Stimulated activated CD8-positive, alpha-beta memory T cell treated with anti-CD3 and anti-CD28 coated beads, Interleukin-7, amount 100 ng/mL, for 24 hours (primary cell): ENCODE results near the gene NRL.

ENCODE experiments used
- DNase-seq: peaks from one replicate; pipeline ENCODE4 v3.0.0-alpha.2; 2020; ENCODE audit warnings: low read depth

Gene NRL

DNA sequence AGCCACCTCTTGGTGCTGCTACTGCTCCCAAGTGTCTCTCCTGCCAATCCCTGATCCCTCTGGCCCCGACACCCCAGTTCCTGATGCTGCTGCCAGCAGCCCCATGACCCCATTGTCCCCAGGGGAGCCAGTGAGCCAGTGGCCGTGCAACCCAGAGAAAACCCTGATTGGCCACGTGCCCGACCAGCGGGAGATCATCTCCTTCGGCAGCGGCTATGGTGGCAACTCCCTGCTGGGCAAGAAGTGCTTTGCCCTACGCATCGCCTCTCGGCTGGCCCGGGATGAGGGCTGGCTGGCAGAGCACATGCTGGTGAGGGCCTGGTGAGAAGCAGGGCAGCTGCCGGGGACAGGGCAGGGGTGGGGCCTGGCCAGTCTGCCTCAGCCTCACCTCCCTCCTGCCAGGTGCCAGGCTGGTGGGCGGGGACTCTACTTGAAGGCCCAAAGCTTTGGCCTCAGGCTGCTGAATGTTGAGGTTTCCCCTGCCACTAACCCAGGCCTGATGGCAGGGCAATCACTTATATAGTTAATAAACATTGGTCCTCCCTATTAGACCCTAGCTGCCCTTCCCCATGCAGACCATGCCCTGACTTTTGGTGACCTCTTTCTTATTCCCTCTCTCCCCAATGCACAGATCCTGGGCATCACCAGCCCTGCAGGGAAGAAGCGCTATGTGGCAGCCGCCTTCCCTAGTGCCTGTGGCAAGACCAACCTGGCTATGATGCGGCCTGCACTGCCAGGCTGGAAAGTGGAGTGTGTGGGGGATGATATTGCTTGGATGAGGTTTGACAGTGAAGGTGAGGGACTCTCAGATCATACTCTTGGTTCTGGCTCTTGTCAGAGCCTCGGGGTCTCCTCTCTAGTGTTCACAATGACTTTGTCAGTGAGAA, 15.6 kb downstream of the NRL start:
- no peak for DNase-seq

DNA sequence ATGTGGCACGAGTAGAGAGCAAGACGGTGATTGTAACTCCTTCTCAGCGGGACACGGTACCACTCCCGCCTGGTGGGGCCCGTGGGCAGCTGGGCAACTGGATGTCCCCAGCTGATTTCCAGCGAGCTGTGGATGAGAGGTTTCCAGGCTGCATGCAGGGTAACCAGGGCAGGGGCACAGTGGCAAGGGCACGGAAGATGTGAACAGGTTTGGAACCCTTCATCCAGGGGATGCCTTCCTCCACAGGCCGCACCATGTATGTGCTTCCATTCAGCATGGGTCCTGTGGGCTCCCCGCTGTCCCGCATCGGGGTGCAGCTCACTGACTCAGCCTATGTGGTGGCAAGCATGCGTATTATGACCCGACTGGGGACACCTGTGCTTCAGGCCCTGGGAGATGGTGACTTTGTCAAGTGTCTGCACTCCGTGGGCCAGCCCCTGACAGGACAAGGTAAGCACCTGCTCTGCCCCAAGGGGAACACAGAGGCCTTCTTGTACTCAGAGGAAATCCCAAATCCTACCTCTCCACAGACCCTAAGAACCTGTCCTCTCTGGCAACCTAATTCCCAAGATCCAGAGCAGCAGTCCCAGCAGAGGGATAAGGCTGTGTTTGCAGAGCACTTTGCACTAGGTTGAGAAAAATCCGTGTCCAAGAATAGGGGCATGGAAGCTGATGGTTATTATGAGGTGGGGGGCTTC, 16.4 kb downstream of the NRL start:
- no peak for DNase-seq

DNA sequence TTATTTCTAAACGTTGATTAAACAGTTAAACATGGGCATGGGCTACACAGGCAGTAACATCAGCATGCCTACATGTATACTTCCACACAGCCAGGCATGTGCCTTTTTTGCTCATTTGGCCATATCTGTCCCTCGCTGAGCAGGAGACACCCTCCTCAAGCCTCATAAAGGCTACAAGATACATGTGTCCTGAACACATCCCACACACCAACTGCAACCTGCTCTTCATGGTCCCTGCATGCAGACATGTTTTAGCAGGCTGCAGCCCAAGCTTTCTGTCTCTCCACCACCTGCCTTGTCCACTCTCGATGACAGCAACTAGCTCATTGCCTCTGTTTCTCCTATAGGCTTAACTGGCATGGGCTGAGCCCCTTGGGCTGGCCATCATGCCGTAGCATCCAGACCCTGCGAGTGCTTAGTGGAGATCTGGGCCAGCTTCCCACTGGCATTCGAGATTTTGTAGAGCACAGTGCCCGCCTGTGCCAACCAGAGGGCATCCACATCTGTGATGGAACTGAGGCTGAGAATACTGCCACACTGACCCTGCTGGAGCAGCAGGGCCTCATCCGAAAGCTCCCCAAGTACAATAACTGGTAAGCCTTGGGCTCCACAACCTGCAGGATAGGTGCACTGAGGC, 18.1 kb downstream of the NRL start:
- no peak for DNase-seq

GRCh38 chr14:24095271-24096068, 19.3 kb downstream of the NRL start:
- DNase-seq, result peak; percentile 30

- no peak for DNase-seq
Observed at GRCh38 chr14:24094841-24095270, 19.9 kb downstream of the NRL start.

GRCh38 chr14:24093901-24094840, 20.6 kb downstream of the NRL start, which contains the start of gene PCK2:
Gene PCK2 (plus strand): TSS chr14:24094311. CDS start chr14:24094406, 95 bp downstream.
- DNase-seq, result peak; percentile 73

DNA sequence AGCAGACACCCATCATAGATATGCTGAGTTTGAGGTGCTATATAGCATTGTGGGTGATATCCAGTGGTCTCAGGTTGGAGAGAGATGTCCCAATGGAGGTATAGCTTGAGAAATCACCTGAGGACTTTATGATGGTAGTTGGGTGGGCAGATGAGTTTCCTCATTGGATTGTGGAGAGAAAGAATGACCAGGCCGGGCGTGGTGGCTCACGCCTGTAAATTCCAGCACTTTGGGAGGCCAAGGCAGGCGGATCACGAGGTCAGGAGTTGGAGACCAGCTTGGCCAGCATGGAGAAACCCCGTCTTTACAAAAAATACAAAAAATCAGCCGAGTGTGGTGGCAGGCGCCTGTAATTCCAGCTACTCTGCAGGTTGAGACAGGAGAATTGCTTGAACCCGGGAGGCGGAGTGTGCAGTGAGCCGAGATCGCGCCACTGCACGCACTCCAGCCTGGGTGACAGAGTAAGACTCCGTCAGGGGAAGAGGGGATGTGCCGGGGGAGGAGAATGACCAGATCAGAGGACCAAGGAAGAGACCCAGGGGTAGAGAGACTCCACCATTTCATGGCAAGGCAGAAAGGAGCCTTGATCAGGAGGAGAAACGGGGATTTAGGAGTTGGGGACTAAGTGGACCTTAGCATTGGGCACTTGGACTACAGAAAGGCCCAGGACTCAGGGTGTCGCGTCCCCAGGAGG, 21.4 kb downstream of the NRL start:
- no peak for DNase-seq

DNA sequence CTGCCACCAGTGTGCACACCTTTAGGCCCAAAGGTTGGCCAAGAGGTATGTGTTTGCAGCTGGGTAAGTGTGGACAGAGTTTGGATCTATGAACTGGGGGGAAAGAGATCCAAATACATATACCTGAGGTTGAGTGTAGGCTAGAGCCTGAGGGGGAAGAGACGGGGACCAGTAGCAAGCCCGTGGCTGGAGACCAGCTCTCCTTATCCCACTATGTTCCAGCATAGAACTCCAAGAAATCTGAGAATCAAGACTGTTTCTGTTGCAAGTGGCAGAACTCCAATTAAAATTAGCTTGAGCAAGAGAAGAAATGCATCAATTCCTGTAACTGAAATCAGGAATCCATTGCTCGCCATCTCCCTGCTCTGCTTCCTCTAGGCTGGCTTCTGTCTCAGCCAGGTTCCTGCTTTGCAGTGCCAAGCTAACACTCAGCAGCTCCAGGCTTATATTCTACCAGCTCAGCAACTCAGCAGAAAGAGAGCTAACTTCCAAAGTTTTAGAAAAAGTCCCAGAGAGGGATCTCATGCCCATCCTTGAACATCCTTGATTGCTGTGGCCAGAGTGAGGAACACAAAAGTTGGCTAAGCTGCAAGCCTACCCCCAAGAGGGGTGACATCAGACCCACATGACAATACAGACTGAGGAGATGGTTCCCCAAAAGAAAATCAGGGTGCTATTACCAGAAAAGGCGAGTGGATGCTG, 22.1 kb downstream of the NRL start:
- no peak for DNase-seq

DNA sequence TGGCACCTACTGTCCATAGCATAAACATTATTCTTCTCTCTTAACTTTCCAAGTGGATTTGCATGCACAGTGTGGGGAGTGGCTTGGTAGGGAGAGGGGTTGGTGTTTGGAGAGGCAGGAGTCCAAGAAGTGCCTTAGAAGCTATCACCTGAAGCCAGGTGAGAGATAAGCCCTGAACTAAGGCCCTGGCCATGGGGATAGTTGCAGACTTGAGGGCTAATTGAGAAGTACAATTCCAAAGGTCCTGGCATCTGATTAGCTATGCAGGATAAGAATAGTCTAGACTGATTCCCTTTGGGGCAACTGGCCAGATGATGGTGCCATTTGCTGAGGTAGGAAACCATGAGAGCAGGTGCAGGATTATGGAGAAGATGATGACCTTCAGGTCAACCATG, 22.6 kb downstream of the NRL start:
- no peak for DNase-seq

DNA sequence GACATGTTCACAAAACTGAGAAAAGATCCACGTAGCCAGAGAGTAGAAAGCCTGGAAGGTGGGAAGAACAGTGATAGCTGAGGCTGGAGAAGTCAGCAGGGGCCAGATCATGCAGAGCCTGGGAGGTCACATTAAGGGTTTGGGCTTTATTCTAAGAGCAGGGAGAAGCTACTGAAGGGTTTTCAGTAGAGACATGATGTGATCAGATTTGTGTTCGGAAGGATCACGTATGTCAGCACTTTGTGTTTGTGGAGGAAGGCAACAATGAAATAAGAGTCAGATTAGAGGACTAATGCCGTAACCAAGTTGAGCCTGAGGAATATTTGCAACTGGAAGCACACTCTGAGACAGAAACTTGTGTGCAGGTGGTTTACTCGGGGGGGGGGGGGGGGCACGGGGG, 24.9 kb downstream of the NRL start:
- DNase-seq, result no peak

DNA sequence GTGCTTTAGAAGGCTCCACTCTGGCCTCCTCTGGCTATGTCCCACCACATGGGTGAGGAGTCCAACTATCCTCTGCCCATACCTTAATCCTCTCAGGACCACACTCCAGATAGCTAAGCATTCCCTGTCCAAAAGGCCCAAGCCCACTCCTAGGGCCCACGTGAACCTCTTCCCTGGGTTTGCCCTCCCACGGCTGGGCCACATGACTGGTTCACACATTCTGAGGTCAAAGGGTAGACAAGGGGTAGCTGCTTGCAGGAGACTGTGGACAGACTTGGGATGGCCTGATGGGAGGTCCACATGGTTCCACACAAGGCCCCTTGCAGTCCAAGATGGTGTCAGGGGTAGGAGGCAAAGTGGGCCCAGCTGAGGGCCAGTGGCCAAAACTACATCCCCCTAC, 26.7 kb downstream of the NRL start:
- no peak for DNase-seq

DNA sequence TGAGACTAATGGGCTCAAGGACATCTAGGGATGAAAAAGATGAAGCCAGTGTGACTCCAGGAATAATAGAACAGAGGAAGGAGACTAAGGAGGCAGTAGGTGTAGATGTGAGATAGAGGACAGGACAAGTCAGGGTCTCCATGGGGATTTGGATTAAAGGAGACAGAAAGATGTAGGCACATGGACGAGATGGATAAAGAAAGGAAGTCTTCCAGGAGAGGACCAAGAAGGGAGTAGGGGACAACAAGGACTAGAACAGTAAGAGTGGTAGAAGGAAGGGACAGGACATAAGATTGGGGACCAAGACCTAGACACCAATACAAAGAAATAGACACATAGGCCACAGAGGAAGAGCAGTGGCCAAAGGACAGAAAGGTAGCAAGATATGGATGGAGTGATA, 27.7 kb downstream of the NRL start:
- DNase-seq, result no peak

DNA sequence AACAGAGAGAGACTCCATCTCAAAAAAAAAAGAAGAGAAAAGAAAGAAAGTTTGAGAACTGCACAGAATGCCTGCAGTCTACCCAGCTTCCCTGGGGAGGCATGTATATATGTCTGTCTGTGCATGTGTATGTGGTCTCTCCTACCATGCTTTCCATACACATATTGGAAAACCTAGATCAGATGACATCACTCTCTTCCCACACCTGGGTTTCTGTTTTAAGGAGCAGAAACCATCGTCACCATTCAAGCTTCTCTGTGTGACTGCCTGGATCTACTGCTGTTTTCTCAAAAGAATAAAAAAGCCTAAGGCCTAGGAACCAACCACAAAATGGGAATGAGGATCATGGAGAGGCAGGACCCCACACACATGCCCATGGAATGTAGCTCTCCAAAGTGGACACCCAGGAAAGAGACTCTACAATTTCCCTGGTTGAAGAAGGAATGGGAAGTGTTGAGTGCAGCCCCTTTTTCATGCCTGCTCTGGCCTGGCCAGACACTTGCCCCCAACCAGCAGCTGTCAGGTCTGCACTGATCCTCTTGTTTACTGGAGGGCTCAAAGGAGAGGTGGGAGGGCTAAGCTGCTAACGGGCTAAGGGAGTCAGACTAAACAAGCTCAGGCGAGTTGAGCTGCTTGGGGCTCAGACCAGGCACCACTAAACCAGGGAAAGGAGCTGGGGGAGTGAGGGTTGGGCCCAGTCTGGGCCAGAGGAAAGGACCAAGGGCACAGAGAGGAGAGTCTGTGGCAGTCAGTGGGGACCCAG, 28.4 kb downstream of the NRL start:
- DNase-seq, result no peak

DNA sequence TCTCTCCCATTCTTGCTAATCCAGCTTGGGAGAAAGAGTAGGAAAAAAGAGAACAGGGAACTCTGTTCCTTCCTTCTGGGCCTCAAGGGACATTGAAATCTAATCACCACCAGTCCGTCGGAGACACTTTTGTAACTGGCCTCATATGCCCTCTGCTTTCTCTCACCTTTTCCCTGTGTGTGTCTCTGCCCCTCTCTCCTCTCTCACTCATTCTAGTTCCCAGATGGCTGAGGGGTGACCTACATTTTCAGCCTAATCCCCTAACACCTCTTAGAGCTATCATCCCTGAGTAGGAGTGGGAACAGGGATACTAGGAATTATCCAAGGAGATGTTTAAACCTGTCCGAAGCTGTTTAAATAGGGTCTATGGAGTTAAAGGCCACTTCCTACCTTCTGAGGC, 29.5 kb downstream of the NRL start:
- DNase-seq, result no peak

GRCh38 chr14:24084440-24084839, 30.3 kb downstream of the NRL start:
- DNase-seq, result no peak

DNA sequence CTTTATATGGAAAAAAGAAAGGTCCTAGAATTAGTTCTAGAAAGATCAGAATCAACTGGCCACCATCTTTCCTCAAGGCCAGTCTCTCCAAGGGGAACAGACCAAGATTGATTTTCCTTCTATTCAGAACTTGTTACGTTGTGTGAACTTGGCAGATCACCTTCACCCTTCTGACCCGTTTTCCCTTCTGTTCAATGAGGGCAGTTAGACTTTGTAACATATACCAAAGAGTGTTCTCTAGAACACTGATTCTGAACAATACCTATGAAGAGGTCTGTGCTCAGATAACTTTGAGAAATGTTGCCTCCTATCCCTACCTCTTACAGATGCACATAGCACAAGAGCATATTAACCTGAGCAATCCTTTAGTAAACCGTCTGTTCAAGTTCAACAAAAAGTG, 31.3 kb downstream of the NRL start:
- DNase-seq, result no peak

DNA sequence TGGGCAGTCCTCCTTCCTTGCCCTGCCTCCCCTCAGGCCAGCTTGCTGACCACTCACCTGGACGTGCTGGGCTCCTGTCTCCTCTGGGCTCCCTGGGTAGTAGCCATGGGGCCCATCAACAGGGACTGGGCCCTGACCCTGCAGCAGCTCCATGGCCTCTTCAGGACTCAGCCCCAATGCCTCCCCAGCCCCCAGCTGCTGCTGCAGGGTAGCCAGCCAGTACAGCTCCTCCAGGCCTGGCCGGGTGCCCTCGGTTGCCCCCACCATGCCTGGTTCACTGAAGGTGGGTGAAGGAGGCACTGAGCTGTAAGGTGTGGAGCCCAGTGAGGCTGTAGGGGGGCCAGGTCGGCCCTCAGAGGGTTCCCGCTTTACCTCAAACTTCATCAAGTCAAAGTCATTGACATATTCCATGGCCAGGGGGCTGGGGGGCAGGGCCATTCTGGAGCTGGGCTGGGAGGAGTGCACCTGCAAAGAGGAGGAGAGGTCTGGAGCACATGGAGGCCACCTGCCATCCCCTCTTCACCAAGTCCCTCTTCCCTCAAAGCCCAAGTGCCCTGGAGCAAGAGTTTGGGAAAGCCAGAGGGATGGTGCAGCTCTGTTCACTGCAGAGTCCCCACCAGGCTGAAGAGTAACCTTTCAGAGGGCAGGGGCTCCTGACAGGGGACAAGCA, 32.2 kb downstream of the NRL start:
- no peak for DNase-seq

GRCh38 chr14:24081739-24082211, 33.0 kb downstream of the NRL start:
- DNase-seq, result no peak
